CD1c-positive myeloid dendritic cell (primary cell): ENCODE data around the gene HOXA11.

Experiments
- DNase-seq: peaks from one replicate; pipeline ENCODE4 v3.0.0-alpha.2; 2016; ENCODE audit errors: extremely low spot score

HOXA11 gene

DNA sequence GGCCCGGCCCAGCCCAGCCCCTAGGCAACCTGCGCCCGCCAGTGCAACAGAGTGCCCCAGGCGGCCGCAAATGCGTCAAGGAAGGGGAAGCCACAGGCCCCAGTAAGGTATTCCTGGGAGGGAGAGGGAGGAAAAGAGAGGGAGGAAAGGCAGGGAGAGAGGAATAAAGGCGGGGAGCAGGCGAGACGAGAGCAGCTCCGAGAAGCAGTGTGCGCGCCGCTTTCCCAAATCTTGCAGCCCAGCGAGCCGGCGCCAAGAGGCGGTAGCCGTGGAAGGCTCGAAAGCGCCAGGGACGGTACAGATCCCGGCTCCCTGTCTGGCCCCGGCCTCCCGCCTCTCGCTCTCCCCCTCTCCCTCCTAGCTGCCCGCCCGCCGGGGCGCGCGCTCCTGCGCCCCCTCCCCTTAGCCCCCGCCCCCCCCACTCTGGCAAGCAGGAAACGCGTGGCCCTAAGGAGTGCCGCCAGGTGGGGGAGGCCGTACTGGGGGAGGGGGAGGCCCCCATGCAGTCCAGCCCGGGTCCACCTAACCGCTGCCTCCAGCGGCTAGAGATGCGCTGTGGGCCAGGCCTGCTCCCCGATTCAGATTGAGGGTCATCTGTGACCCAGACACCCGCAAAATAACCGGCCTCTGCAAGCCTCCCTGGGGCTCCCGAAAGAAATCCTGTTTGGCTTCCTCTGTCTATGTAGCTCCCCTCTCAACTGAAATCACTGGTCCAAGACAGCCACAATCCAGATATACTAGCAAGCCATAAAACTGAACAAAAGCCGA is 15.2 kb downstream of the HOXA11 start:
- DNase-seq = no peak

DNA sequence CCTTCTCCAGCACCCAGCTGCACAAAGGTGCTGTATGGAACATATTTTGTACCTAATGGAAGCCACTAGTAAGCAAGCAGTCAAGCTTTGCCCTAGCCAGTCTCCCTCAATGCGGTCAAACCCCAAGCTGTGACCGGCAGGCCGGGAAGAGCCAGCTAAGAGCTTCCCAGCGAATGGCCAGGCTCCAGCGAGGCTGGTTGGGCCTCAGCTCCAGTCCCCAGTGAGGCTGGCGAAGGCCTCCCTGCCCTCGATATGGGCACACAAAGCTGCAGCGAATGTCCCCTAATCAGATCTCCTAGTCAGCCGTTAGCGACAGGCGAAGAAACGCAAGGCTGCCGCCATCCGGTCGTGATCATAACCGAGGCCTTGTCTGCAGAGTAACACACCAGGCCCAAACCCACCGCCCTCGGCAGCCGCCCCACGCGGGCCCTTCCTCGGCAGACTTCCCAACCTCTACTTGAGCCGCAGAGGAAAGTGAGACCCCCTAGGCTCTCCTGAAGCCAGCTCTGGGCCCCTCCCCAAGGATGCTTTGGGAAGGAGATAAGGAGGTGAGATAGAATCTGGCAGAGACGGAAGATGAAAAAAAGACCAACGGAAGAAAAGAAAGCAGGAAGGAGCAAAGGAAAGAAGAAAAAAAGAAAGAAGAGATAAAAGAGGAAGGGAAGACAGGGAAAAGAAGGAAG is 16.6 kb downstream of the HOXA11 start:
- no peak for DNase-seq

DNA sequence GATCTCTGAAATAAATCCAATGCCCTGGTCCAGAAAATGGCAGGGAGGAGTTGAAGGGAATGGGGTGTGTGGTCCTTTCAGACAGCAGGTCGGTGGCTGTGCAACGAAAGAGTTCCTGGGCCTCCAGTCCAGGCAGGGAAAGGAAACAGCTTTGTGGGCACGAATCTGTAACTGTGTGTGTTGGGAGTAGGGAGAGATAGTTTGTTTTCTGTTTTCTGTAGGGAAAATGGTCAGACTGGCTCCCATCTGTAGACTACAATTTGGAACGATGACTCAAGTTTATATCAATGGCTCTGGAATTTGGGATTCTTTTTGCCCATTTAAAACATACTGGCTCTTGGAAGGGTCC is 17.1 kb downstream of the HOXA11 start:
- no peak for DNase-seq

DNA sequence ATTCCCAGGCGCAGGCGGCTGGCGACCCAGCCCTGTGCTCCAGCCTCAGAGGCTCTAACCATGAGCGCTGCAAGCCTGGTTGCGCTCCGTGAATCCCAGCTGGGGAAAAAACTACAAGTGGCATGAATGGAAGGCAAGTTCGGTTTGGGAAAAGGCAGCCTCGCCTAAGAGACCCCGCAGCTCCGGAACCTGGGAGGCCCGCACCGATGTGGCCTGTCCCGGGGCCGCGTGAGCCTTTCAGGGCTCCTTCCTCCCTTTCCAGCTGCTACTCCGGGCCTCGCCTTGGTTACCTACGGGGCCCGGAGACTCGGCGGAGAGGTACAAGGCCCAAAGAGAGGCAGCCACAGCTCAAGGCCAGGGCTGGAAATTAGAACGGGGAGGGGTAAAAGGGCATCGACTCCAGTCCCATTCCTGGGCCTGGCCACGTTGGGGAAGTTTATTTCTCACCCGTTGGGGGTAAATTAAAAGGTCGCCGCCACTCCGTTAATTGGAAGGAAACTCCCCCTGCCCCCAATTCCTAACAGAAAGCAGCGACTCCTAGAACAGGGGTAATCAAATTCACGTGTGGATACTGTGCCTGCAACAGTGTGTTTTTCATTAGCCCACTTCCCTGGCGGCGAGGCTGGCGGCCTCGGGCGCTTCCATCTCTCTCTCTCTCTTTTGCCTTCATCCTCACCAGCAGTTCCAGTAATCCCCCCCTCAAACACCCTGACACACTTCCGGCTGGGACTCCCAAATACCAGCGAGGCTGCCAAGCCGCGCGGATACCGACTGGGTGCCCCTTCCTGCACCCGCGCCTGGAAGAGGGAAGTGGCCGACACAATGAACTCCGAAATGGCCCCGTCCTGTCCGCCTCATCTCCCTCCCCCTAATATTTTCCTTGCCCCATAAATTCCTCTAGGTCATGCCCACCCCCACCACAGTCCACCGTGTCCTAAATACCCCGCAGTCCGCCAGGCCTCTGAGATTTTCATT is 18.2 kb downstream of the HOXA11 start:
- DNase-seq = no peak

DNA sequence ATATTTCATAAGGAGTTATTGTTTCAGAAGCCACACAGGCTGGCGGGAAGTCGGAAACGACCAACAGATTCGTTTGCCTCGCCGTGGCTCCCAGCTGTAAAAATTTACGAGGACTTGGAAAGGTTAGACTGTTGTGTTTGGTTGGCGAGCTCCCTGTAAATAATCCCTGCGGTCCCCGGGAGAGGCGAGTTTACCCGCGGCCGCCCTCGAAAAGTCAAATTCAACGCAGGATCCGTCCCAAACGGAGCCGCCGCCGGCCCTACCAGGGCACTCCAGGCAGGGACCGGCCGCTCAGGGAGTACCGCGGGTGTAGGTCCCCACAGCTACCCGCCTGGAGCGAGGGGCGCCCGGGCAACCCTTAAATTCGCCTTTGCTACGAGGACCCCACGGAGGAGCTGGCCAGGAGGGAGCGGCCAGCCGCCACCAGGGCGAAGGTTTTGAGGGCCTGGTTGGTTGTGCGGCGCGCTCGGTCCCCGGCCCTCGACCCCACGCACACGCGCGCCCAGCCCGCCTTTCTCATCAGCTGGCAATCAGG is 19.0 kb downstream of the HOXA11 start:
- DNase-seq = no peak

DNA sequence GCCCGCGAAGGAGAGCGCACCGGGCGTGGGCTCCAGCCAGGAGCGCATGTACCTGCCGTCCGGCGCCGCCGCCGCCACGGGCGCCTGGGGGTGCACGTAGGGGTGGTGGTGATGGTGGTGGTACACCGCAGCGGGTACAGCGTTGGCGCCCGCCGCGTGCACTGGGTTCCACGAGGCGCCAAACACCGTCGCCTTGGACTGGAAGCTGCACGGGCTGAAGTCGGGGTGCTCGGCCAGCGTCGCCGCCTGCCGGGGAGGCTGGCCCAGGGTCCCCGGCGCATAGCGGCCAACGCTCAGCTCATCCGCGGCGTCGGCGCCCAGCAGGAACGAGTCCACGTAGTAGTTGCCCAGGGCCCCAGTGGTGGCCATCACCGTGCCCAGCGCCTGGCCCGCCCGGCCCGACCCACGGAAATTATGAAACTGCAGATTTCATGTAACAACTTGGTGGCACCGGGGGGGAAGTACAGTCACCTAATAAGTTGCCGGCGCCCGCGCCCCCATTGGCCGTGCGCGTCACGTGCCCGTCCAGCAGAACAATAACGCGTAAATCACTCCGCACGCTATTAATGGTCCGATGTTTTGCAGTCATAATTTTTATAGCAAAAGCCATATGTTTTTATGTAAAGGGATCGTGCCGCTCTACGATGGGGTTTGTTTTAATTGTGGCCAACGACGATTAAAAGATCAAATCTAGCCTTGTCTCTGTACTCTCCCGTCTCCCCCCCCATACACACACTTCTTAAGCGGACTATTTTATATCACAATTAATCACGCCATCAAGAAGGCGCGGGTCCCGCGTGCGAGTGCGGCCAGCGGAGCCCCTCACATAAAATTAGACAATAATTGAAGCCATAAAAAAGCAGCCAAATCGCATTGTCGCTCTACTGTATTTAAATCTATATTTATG is 19.7 kb downstream of the HOXA11 start, which contains the start of gene HOXA9:
Gene HOXA9, minus strand, starts transcription at position 449 of the 907 bp plus-strand sequence. Its CDS starts 80 bp downstream, at position 369.
- peak; percentile 90 for DNase-seq

DNA sequence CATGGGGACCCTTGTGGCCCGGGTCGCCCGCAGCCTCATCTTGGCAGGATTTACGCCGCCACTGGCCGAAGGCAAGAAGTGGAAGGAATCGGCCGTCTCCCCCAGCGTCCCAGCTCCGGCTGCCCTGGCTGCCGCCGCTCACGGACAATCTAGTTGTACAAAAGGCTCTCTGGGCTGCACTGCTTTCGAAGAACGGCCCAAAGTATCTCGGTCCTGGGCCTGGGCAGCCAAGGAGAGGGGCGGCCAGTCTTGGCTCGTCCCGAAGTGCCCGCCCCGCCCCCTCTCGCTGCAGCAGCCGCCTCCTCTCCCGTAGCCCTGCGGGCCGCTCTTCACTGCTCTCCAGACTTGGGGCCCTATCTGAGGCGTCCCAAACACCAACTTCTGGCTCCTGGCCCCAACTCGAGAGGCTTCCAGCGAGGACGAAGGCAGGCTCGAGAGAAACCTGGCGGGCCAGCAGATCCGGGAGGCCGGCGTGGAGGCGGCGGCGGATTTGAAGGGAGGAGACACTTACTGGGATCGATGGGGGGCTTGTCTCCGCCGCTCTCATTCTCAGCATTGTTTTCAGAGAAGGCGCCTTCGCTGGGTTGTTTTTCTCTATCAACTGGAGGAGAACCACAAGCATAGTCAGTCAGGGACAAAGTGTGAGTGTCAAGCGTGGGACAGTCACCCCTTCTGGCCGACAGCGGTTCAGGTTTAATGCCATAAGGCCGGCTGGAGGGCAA is 20.5 kb downstream of the HOXA11 start:
- no peak for DNase-seq

DNA sequence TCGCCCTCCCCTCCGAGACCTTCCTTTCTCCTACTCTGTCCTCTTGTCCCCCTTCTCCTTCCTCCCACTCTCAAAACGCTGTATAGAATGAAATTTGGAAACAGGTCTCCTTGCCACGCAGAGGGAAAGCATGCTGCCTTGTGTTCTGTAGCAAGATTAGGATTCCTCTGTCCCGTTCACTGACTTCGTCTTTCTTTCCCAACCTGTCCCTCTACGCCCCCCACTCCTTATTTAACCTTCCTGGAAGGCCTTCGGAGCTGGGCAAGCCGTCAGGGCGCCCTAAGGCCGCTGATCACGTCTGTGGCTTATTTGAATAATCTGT is 21.0 kb downstream of the HOXA11 start:
- DNase-seq = no peak

DNA sequence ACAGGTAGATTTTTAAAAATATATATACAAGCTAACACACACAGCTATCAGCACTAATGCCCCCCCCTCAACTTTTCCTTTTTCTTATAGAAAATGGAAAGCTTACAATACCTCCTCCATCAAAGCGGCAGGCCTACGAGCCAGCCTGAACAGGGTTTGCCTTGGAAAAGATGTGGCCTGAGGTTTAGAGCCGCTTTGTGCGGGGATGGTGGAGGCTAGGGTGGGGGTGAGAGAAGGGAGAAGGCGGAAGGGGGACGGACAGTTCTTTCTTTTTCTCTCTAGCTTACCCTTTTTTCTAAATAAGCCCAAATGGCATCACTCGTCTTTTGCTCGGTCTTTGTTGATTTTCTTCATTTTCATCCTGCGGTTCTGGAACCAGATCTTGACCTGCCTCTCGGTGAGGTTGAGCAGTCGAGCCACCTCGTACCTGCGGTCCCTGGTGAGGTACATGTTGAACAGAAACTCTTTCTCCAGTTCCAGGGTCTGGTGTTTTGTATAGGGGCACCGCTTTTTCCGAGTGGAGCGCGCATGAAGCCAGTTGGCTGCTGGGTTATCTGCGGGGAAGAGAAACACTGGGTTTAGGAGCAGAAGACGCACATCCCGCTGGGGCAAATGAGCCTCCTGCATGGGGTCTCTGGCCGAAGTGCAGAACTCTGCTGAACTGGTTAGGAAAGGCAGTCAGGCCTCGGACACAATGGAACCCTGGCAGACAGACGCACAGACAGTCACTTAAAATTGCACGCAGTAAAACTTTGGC is 21.6 kb downstream of the HOXA11 start:
- no peak for DNase-seq

DNA sequence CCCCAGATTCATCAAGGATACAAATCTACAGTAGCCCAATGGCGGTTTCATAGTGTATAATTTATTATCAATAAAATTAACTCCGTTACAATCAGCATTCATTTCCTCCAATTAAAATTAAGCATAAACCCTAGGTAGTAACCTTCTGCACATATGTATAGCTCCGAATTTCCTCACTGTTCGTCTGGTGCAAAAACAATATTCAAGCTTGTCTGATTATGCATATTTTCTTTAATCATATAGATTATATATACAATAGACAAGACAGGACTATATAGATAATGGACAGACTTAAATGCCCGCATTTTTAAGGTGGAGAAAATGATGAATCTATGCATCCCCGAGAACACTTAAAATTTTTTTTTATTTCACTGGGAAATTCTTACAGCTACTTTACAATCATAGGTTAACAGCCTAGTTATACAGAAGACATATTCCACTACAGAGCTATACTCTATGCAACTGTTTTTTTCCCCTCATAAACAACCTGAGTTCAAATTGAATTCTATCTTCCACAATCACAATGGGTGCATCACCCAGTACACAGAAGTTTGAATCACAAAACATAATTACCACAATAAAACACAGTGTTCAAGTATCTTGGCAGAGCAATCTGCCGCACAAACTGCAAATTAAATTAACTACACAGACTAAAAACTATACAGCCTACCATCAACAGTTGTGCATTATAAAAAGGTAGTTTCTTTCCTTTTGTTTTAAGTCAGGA is 22.3 kb downstream of the HOXA11 start:
- DNase-seq = no peak

DNA sequence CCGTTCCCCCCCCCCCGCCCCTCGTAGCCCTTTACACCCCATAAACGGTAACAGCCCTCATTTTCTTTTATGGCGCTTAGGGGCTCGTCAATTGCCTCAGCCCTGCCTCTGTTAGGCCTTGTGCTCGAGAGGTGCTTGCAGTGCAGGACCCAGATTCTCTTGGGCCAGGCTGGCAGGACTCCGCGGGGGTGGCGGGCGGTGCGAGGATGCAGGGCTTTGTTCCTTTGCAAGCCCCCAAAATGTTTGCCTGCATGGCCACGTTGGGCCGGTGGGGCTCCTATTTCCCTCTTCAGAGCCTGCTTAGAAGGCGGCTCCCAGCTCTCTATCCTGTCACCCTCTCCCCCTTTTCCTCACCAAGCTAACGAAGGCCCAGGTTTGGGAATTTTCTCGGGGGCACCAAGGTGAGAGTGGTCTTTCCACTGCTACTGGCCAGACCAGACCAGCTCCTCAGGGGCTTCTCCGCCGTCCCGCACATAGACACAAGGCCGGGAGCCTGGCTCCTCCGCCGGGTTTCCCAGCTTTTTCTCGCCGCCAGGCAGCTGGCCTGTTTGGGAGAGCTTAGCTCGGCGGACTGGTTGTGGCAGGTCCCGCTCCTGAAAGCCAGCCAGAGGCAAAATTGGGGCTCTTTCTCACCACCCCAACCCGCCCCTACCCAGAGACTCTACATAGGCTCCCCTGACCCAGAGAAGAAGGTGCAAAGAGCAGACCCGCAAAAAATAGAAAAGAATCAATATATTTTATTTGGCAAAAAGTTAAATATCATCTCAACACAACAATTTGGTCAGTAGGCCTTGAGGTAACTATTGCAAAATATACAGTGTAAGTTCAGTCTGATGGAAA is 23.1 kb downstream of the HOXA11 start:
- no peak for DNase-seq

DNA sequence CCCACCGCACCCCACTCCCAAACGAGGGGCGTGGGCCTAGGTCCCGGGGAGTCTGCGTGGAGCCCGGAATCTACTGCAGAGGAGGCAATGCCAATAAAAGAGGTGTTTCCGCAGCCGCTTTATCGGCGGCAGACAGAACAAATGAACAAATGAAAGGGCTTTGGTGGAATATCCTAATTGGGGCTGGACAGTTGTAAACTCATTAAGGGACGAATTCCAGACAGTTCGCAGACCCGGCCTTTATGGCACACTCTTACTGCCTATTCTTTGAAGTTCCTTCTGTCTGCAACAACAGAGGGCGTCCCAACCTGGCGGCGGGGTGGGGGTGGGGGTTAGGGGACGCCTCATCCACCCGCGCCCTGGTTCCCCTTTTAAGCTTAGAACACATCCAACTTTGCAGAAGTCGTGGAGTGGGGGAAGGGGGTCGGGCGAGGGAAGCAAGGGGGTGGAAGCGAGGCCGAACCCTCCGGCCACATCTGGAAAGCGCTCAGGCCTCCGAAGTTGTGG is 23.8 kb downstream of the HOXA11 start:
- DNase-seq = peak; percentile 82

DNA sequence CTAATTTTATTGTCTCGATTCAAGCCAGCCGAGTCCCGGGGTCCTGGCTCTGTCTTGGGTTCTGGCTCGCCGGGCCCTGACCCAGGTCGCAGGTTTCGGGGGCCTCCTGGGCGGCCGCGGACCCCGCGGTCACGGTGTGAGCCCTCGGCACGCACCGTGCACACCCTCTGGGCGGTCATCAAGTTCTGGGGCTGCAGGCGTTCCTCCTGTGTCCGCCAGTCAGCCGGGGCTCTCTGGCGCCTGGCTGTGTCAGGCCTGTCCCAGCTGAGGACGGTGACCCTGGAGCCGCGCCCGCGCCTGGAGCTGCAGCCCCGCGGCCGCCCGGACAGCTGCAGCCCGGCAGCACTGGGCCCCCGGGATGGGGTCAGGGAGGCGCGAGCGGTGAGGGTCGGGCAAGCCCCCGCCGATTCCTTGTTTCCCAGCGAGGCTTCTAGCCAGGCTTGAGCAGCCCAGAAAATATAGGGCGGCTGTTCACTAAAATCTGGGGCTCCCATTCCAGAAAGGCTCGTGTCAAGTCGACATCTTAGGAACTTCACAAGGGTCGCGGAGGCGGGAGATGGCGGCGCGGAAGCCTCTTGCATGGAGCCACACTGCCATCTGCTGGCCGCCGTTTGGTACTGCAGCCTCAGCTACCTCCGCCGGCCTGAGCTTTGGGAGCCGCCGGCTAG is 24.4 kb downstream of the HOXA11 start:
- DNase-seq = peak; percentile 91

DNA sequence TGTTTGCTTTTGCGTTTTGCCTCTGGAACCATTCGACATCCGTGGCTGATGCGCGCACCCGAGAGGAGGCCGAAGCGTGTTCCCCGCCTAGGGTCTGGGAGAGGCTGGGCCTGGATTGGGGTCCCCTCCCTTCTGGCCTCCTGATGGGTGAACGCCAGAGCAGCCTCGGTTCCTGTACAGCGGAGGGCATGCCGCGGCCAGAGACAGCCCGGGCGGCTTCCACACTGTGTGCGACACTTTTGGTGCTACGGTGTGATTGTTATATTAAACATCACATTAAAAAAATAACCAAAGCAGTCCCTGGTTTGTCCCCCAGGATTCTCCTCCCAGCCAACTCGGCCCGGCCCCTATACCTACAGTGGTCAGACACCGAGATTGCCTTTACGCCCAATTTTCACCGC is 24.9 kb downstream of the HOXA11 start:
- no peak for DNase-seq

DNA sequence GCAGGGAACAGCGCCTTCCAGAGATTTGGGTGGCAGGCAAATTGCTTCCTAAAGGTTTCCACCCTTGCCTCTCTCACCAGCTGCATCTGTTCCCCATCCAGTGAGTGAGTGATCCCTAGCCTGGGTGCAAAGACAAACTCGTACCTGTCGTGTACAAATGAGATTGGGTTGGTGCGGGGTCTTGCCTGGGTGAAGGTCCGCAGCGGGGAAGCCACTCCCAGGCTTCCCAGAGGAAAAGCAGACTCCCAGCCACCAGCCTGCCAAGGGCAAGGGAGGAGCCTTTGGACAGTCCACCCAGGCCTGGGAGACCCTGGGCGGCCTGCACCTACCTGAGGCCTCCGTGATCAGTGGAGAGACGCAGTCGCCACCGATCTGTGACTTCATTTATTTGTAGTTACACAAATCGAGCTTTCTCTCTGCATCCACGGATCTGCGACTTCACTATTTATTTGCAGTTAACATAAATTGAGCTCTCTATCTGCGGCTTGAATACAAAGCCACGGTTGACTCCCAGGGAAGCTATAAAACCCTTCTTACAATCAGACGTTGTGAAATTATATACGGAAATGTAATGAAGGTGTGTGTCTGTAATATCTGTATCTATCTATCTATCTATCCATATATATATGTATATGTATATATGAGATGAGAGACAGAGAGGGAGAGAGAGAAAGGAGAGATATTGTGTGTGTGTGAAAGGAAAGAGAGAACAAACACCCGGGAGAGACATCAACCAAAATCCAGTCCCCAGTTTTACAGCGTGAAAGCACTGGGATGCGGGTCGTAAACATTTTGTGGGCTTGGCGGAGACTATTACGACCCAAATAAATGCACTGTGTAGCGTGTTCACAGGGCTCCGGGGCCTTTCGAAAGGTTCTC is 25.5 kb downstream of the HOXA11 start:
- DNase-seq = no peak
